ENCODE data around the gene ERG.

DNA sequence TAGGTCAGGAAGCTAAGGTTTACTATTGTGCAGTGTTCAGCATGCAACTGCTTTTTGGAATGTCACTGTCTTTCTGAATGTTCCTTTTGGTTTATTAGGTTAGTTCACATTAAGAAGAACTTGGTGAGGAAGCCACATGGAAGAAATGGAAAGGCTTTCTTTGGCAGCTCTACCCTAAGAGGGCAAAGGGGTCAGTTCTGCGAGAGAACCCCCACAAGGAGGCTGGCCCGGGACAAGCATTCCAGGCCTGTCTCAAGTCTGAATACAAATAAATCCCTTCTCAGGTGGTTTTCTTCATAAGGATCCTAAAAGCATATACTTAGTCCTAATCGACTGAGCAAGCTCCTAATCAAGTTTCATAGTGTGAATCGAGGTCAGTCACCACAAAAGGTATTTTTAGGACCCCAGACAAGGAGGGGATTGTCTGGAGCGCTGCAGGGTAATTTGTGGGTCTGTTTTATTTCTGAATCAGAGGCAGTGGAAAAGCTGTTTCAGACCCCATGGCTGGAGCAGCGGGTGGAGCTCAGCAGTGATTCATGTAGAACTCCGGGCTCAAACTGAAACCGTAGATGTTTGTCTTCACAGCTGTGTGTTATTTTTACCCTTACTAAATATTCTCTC, 63.3 kb downstream of the ERG start:
- TF ChIP-seq SMAD3 (CRISPR knock-in tag; IDR thresholded peaks at IDR 0.05; ENCODE audit: borderline replicate concordance) (no peak), ZBTB43 (CRISPR knock-in tag; IDR thresholded peaks at IDR 0.05) (no peak), CTCF (IDR thresholded peaks at IDR 0.05) (no peak)

Measured in WTC11 (cell line).